Neutrophil (primary cell): ENCODE measurements around the gene RHNO1.
"Not testable (repeated sequence)": the region's sequence is repeated elsewhere in the genome, so short reads cannot be mapped to it uniquely, and the experiment has no call there.

Source experiments
- H3K27ac ChIP-seq: fragments of 200-600 bp; sonication (generic); 2 replicates; pipeline ENCODE4 v1.5.1; 2016; ENCODE audit warnings: mild to moderate bottlenecking, moderate library complexity
- H3K27me3 ChIP-seq: fragments of 200-600 bp; sonication (generic); 2 replicates; pipeline ENCODE4 v1.6.0; 2016; ENCODE audit warnings: mild to moderate bottlenecking
- H3K36me3 ChIP-seq: fragments of 200-600 bp; sonication (generic); 2 replicates; pipeline ENCODE4 v1.5.1; 2017
- H3K4me1 ChIP-seq, 2 experiments: fragments of 200-600 bp in 1 of 2; sonication (generic) in 1 of 2; 1 replicate in 1 of 2; 2 replicates in 1 of 2; pipeline versions ENCODE4 v1.5.1 to v1.6.1; 2013 to 2016; ENCODE audit warnings: low read depth in 1 of 2, low read length in 1 of 2, mild to moderate bottlenecking in 1 of 2, moderate library complexity in 1 of 2; ENCODE audit not compliant: control insufficient read depth in 1 of 2, insufficient read depth in 1 of 2
- H3K4me3 ChIP-seq, 2 experiments: fragments of 200-600 bp in 1 of 2; sonication (generic) in 1 of 2; 1 replicate in 1 of 2; 2 replicates in 1 of 2; pipeline ENCODE4 v1.5.1; 2013 to 2016; ENCODE audit warnings: low read depth in 1 of 2, low read length in 1 of 2, mild to moderate bottlenecking in 1 of 2, moderate library complexity in 1 of 2
- H3K9me3 ChIP-seq: fragments of 200-600 bp; sonication (generic); 2 replicates; pipeline ENCODE4 v1.5.1; 2016
- CTCF ChIP-seq: fragments of 200-600 bp; sonication (generic); IDR thresholded peaks from 2 replicates; pipeline ENCODE4 v1.5.1; 2016; ENCODE audit warnings: antibody characterized with exemption

The RHNO1 gene

GRCh38 chr12:2860170-2860569 is 16.9 kb upstream of the RHNO1 start:
- Histone ChIP-seq H3K4me1 (no peaks in the 10 kb centered on the region), H3K4me3 (no peak overlapping the region), H3K9me3 (no peaks in the 10 kb centered on the region), H3K27ac (no peak overlapping the region), H3K27me3 (no peaks in the 10 kb centered on the region), H3K36me3 (peaks cover 73% of the 10 kb centered on the region)
- TF ChIP-seq CTCF: no peak

GRCh38 chr12:2862876-2863275 is 14.1 kb upstream of the RHNO1 start:
- no peak for TF ChIP-seq CTCF
- H3K9me3 ChIP-seq: no peaks in the 10 kb centered on the region
- no peak overlapping the region for H3K4me3 ChIP-seq
- peaks cover 80% of the 10 kb centered on the region for H3K36me3 ChIP-seq
- H3K4me1 ChIP-seq: no peaks in the 10 kb centered on the region
- H3K27ac ChIP-seq: no peak overlapping the region
- H3K27me3 ChIP-seq: no peaks in the 10 kb centered on the region

- peaks cover 80% of the 10 kb centered on the region for H3K36me3 ChIP-seq
- H3K27me3 ChIP-seq, H3K4me1 ChIP-seq, H3K4me3 ChIP-seq, H3K9me3 ChIP-seq, H3K27ac ChIP-seq: not testable (repeated sequence)
These were observed 13.6 kb upstream of the RHNO1 start for GRCh38 chr12:2863402-2863801.

- Histone ChIP-seq H3K4me1 (no peaks in the 10 kb centered on the region), H3K27ac (no peak overlapping the region), H3K27me3 (no peaks in the 10 kb centered on the region), H3K4me3 (no peak overlapping the region), H3K9me3 (no peaks in the 10 kb centered on the region), H3K36me3 (peaks cover 78% of the 10 kb centered on the region)
- no peak for TF ChIP-seq CTCF
These were observed 12.8 kb upstream of the RHNO1 start for GRCh38 chr12:2864198-2864597.

- H3K9me3 ChIP-seq, H3K27ac ChIP-seq, H3K27me3 ChIP-seq, H3K4me1 ChIP-seq, H3K4me3 ChIP-seq: not testable (repeated sequence)
- peaks cover 43% of the 10 kb centered on the region for H3K36me3 ChIP-seq
These were observed 7.9 kb upstream of the RHNO1 start for GRCh38 chr12:2868986-2869632.

GRCh38 chr12:2876431-2877046 is 484 bp upstream of the RHNO1 start:
- Histone ChIP-seq H3K9me3 (no peaks in the 10 kb centered on the region), H3K4me3 (peak overlapping the region; percentile 82 to 97), H3K36me3 (peaks cover 4% of the 10 kb centered on the region), H3K27me3 (no peaks in the 10 kb centered on the region), H3K27ac (peak overlapping the region; percentile 76), H3K4me1 (peaks cover 29% of the 10 kb centered on the region in 2 experiments)
- no peak for TF ChIP-seq CTCF
